GM19351 (cell line): ENCODE data around the gene KDM4C.
"Not testable (repeated sequence)": the region's sequence is repeated elsewhere in the genome, so short reads cannot be mapped to it uniquely, and the experiment has no call there.

Source experiments
- ATAC-seq: cut with Tn5 transposase; IDR thresholded peaks from one replicate; pipeline ENCODE4 v1.9.1; 2021; ENCODE audit warnings: mild to moderate bottlenecking, moderate library complexity; ENCODE audit not compliant: unreplicated experiment

Gene KDM4C

DNA sequence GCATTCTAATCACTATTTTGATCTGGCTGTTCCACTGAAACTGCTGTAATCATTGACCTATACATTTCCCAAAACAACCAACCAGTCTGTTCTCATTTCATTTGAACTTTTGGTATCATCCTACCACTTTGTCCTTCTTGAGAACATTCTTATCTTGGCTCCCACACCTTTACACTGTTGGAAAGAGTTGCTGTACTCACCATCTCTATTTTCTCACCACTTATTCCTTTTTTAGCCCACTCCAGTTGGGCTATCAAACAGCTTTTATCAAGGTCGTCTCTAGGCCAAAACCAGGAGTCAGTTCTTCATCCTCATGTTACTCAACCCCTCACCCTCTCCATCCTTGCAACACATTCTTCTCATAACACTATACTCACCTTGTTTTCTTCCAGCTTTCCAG lies 170.1 kb downstream of the KDM4C start:
- no peak for ATAC-seq

DNA sequence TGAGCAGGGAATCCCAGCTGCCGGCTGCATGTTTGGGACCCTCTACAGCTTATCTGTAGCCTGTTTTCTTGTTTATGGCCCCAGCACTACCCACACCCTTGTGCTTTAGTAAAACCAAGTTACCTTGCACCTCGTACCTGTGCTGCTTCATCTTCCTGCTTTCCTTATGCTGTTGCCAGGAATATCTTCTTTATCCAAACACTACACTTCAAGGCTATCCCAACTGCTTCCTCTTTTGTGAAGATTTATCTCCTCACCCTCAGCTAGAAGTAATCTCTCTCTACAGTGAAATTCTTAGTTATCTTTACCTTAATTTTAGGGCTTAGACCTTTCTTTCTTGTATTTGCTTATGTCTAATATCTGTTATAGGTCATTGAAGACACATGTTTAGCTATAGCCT lies 171.1 kb downstream of the KDM4C start:
- no peak for ATAC-seq

DNA sequence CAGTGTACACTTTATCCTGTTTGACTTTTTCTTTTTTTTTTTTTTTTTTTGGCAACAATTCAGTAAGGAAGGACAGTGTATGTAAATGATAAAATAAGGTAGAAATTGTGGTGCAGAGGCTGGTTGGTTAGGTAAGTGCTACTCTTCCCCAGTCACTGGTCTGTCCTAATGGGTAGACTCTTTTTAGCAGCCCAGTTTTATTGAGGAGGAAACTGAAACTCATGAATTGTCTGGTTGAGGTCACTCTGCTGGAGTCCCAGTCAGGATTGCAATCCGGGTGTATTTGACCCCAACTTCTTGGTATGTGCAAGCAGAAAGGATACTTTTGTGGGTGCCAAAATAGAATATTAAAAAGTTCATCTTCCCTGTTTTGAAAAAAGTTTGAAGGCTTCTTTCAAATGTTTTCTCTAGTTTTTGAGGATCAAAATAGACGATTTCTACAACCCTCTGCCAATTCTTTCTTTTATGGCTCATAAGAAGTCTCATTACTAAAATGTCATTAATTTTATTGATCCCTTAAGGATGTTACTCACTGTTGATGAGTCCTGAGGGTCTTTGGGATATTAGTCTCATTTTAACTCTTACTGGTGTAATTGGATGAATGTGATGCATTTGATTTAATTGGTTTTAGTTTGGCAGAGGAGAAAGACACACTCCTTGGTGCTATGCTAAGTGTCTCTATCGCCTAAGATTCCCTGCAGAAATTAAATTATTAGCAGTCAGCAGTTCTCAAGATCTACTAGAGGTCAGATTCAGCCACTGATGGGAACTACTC lies 171.9 kb downstream of the KDM4C start:
- ATAC-seq: no peak

DNA sequence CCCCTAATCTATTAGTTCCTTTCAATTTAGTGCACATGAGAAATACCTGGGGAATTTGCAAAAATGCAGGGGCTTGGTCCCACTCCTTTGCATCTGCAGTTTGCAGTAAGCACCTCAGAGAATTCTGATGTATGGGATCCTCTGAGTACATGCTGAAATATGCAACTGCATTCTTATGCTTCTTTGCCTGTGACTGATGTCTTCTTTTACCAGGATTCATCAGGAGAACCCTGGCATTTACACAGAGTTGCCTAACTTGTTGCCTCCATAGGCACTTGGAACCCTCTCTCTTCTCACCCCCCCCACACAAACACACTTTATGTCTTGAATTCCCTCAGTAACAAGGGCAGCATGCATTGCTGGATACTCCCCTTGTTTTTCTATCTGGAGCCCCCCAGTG lies 173.1 kb downstream of the KDM4C start:
- ATAC-seq: no peak

DNA sequence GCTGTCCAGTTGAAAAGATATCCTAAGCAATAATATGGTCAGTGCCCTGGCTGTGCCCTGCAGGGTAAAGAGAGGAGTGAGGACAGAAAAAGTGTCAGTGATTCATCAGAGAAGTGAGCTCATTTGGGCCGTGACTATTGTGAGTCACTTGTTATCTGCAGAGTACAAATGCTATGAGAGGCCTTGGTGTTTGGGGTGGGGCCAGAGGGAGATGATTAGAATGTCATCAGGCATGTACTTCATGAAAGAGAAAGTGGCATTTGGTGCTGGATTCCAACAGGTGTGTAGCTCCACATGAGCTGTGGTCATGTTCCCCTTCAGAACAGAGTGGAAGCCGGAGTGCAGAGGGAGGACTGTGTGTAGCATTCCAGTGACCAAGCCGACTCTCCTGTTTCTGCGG lies 174.1 kb downstream of the KDM4C start:
- peak; percentile 79 for ATAC-seq

DNA sequence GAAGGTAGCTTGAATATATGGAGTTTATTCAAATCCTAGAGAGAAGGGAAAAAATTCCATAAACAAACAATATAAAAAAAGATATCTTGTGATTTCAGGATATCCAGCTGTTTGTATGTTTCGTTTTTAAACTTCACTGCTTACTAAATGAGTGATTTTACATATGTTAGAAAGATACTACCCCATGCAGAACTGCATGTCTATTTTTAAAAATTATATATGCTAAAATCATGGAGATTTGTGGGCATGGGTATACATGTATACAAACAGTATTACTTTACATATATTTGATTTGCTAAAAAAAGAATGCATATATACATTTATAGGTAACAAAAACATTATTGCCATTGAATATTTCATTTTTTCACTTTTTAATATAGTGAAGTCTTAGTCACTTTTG lies 178.3 kb downstream of the KDM4C start:
- no peak for ATAC-seq

DNA sequence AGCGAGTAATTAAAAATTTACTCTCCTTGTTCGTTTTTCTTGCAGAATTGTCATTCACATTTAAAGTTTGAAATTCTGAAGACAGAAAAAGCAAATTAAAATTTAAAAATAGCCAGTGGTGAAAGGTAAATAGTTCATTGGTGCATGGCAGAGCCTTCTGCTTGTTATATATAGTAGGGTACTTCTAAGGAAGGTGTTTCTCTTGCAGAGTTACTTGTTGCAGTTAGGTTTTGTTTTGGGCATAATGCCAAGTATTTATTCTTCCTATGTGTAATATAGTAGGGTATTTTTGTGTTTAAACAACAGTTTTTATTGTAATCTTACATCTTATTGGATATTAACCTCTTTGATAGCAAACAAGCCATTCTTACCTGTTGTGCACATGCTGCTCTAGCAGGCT lies 179.4 kb downstream of the KDM4C start:
- ATAC-seq: no peak

DNA sequence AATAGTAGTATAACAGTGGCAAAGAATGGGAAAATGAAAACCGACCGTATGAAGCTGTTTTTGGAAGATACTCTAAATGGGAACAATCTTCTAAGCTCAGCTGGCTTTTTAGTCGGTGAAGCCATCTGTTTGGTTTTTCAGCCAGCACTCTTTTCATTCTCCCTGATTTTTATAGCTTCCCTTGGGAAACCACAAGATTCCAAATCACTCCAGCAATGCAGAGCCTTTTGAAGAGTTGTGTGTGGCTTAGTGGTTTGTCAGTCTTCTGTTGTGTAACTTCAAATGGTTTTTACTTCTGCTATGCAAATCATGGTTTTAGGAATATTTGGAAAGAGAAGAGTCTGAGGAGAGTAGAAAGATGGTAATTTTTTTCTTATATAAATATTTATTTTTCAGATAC lies 180.7 kb downstream of the KDM4C start:
- ATAC-seq: no peak

DNA sequence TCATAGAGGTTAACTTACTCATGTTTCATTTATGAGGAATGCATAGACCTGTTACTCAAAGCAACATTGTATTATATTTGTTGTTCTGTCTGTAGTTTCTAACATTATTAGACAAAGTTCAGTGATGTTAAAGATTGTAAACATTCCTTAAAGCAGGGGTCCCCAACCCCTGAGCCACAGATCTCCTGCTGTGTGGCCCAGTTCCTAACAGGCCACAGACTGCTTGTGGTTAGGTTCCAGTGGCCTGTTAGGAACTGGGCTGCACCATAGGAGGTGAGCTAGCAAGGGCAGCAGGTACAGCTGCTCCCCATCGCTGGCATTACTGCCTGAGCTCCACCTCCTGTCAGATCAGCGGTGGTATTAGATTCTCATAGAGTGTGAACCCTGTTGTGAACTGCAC lies 181.1 kb downstream of the KDM4C start:
- ATAC-seq: no peak

DNA sequence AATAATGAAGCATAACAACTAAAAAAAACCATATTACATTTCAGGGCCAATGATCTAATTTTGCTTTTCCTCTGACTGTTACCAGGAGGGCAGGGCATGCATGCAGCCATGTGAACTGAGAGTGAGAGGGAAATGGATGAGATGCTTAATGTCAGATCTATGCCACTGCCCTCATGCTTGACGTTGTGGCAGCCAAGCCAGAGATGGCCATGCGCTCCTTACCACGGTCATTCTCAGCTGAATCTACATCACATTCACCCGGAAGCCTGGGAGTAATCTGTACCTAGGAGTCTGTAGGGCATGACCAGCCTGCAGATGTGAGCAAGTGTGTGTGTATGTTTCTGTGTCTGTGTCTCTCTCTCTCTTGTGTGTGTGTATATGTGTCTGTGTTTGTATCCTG lies 183.7 kb downstream of the KDM4C start:
- no peak for ATAC-seq

DNA sequence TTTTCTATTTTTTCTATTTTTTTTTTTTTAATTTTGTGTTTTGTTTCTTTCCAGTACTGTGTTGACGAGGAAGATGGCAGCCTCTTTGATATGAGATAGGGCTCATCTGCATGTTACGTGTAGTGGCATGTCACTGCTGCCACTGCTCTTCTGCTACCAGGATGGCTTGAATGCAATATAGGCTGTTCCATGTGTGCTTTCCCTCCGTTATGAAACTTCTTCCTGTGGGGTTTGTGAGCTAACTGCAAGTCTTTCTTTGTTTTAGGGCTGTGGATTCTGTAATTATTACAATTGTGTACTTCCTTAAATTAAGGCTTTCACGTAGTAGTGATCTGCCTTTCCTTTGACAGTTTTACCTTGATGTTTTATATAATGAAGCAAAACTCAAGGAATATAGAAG lies 184.6 kb downstream of the KDM4C start:
- ATAC-seq: no peak

DNA sequence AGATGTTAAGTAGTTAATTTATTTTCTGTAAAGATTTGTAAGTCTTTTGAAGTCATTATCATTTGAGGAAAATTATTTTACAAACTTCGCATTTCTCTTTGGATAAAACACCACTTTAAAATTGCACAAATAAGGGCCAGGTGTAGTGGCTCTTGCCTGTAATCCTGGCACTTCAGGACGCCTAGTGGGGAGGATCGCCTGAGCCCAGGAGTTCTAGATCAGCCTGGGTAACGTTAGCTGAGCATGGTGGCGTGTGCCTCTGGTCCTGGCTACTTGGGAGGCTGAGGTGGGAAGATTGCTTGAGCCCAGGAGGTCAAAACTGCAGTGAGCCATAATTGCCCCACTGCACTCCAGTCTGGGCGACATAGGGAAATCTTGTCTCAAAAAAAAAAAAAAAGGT lies 185.5 kb downstream of the KDM4C start:
- no peak for ATAC-seq

DNA sequence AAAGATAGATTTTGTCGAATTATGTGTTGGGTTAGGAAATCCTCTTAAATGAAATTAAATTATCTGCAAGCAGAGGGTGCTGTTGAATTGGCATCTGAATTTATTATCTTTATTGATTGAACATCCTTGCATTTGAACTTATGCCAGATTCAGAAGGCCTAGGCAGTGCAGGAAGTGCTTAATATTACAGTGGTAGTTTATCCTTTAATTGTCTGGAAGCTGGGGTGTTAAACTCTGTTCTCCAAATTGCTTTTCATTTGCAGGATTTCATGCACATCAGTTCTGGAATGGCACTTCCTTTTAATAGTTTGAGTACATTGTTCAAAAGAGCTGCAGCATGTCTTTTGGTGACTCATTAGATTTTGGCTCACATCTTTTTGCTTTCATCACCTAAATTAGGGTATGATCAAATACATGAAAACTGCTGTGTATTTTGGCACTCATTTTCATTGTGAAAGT lies 186.3 kb downstream of the KDM4C start:
- ATAC-seq: no peak

DNA sequence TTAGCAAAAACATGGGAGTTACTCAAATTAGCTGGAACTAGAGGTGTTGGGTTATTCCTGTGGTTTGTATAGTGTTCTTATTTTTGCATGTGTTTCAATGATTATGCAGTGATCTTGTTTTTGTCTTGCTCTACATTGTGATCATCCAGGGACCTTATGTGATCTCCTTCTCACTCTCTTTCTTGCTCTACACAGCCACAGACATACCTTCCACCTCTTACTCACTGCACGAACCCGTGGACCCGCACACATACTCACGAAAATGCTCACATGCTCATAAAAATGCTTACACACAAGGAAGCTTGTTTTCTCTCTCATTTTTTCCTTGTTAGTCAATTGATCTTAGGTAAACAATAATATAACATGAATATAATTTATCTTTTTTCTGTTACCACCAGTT lies 187.1 kb downstream of the KDM4C start:
- ATAC-seq: no peak

DNA sequence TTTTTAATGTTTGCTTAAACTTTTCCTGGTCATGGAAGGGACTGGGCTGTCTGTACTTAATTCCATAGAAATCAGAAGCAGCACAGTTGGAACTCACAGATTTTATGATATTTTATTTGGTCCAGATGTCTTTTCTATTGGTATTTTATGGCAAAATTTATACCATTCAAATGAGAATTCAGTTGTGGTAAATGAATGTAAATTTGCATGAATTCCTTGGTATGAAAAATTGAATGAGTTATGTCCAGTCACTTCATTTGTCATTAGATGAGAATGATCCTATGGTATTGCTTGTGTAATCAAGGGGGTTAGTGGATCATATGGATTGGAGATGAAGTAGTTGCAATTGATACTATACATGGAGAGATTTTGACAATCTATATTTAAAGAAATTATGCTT lies 188.0 kb downstream of the KDM4C start:
- ATAC-seq: no peak

DNA sequence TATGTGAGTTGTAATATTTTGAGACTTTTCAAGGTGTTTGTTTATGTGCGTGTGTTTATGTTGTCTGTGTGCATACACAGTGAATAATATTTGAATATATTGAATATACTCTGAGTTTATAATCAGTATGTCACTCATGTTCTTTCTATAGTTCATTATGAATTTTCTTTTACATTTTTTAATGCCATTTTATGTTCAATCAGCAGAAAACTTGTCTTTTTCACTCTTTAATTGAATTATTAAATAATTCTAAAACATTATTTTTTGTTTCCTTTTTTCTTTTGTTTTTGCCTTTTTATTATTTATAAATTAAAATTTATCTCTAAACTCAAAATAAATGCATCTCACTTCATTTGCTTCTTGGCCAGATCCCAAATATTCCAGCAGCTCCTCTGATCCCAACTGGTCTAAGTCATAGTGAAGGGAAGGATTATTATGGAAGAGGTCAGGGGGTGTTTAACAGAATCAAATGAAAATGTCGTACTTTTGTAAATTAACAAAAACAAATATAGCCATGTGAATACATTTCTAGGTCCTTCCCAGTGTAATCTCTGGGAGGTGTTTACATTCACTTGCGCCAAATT lies 188.9 kb downstream of the KDM4C start:
- ATAC-seq: no peak

DNA sequence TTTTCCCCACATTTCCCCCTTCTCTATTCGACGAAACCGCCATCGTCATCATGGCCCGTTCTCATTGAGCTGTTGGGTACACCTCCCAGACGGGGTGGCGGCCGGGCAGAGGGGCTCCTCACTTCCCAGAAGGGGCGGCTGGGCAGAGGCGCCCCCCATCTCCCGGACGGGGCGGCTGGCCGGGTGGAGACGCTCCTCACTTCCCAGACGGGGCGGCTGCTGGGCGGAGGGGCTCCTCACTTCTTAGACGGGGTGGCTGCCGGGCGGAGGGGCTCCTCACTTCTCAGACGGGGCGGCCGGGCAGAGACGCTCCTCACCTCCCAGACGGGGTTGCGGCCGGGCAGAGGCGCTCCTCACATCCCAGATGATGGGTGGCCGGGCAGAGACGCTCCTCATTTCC lies 191.1 kb downstream of the KDM4C start:
- ATAC-seq: not testable (repeated sequence)

DNA sequence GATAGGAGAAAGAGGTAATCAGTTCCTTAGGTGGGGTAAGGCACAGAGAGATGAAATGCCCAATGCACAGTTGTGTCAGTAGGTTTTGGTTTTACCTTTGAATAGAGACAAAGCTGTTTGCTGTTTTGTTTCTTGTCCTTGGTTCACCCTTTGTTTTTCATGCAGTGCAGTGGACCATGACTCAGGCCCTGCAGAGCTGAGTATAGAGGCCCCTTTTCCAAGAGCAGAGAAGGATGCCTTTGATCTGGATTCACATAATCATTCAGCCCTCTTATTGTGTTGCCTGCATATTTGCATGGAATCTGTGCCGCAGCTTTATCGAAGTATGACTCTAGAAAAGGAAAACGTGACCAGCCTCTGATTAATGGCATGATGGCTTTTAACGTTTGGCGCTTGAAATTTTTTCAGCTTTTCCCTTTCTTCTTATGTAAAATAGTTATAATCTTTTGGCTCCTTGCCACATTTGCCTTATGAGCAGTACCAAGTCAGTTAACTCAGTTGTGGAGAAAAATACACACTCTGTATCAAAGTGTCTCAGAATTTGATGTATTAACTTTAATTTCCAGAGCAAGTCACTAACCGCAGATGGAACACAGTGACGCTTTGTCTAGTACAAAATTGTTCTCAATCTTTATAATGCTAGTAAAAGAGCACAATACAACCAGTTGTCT lies 197.6 kb downstream of the KDM4C start:
- ATAC-seq: peak; percentile 76

DNA sequence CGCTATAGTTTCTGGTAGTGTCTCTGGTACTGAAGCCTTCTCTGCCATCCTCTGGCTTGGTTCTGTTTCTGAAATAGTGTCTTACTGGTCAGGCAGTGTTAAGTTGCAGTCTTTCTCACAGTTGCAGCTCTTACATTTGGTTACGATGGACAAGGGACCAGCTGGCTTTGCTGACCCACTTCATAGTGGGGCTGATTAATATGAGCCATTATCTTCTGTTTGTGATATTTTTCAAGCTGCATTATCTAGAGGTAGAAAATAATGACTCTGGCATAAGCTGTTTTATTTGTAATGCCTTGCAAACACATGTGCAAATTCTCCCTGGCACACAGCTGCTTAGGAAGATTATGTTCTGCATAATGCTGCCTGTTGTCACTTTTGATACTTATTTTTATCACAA lies 199.1 kb downstream of the KDM4C start:
- no peak for ATAC-seq

DNA sequence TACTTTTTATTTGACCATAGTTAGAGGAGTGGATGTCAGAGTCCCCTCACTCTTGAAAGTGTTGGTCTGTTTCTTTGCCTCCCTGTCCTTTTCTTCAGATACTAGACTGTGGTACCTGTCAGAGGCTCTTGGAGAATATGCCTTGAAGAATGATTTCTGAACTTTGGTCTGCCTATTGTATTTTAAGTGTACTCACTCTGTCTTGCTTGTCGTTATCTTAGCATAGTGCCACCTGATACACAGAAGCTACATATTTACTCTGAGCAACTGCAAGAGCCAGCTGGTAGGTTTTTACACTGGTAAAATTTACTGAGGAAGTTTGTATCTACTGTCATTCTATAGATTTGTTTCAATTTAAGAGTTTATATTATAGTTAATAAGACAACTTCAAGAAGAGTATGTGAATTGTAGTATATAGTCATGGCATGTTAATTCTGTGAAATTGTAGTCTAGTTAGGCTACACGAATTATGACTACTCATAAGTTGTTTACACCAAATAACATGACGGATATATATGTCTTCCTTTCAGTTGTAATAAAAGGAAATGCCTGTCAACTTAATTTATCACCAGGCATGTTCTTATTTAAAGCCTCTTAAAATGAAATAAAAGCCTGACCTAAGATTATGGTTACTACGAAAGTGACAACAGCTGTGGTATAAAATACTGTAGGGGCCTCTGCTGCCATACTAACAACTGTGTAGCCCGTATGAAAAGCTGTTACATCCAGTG lies 201.7 kb downstream of the KDM4C start:
- no peak for ATAC-seq

DNA sequence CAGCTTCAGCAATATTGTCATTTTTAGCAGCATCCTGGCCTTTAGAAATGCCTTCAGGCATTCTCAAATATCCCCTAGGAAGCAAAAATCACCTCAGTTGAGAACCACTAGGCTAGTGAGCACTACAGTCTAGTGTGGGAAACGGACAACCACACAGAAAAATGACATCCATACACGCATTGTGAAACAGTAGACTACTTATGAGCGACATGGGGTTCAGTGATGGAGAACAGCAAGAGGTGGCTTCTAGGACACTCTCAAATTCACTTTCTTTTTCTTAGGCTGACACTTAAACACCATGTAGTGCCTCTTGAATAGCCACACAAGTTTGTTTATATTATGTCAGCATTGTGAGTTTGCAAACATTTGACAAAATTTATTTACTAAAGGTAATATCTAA lies 203.0 kb downstream of the KDM4C start:
- ATAC-seq: peak; percentile 72
